Smooth muscle cell (in vitro differentiated cells): ENCODE results near the gene ADAMTS17. TPM values are rescaled to one million over a fixed set of nuclear protein-coding genes. Genes with fewer than 3 reads are reported as not detected.
A peak's percentile ranks its signal among the peaks of the same experiment; 100 is the strongest.

Experiments used
- DNase-seq: peaks from one replicate; lab custom pipeline; 2025; ENCODE audit not compliant: unreplicated experiment; lab: John Stamatoyannopoulos, UW
- H2AFZ ChIP-seq: fragments of 200-600 bp; sonication (generic); 2 replicates; pipeline ENCODE4 v1.6.0; 2016; ENCODE audit warnings: antibody characterized with exemption, low read depth, mild to moderate bottlenecking
- H3F3A ChIP-seq: fragments of 200-600 bp; sonication (generic); 2 replicates; pipeline ENCODE4 v1.6.0; 2017; ENCODE audit warnings: antibody characterized with exemption, low read depth
- H3K27ac ChIP-seq: fragments of 200-600 bp; sonication (generic); 2 replicates; pipeline ENCODE4 v1.5.1; 2016; ENCODE audit warnings: low read depth, mild to moderate bottlenecking
- H3K27me3 ChIP-seq: fragments of 200-600 bp; sonication (generic); 2 replicates; pipeline ENCODE4 v1.6.1; 2016; ENCODE audit warnings: low read depth, mild to moderate bottlenecking
- H3K36me3 ChIP-seq: fragments of 200-600 bp; sonication (generic); 2 replicates; pipeline ENCODE4 v1.5.1; 2016; ENCODE audit warnings: low read depth
- H3K4me1 ChIP-seq: fragments of 200-600 bp; sonication (generic); 2 replicates; pipeline ENCODE4 v1.5.1; 2016; ENCODE audit warnings: low read depth
- H3K4me2 ChIP-seq: fragments of 200-600 bp; sonication (generic); 2 replicates; pipeline ENCODE4 v1.6.0; 2016; ENCODE audit warnings: mild to moderate bottlenecking
- H3K4me3 ChIP-seq: fragments of 200-600 bp; sonication (generic); 2 replicates; pipeline ENCODE4 v1.5.1; 2016; ENCODE audit warnings: mild to moderate bottlenecking
- H3K79me2 ChIP-seq: fragments of 200-600 bp; sonication (generic); 2 replicates; pipeline ENCODE4 v1.6.0; 2016; ENCODE audit warnings: low read depth, mild to moderate bottlenecking
- H3K9ac ChIP-seq: fragments of 200-600 bp; sonication (generic); 2 replicates; pipeline ENCODE4 v1.6.0; 2016; ENCODE audit warnings: low read depth
- H3K9me3 ChIP-seq: fragments of 200-600 bp; sonication (generic); replicated peaks from 2 replicates; pipeline ENCODE4 v1.5.1; 2016; ENCODE audit warnings: low read depth
- H4K20me1 ChIP-seq: fragments of 200-600 bp; sonication (generic); 2 replicates; pipeline ENCODE4 v1.6.0; 2016; ENCODE audit warnings: low read depth
- WGBS: methylation state at CpG from one replicate; pipeline ENCODE4 v1.1.7; 2016; ENCODE audit warnings: low lambda C conversion rate; 5-methylcytosine and 5-hydroxymethylcytosine counted together
- polyA plus RNA-seq: library from polyadenylated mRNA; unstranded; fragments of >200 nt; fragmentation: Nextera tagmentation; extraction: Ambion mirVana; gene quantifications from 2 replicates; pipeline ENCODE4 v1.2.1, GENCODE V29; 2016
- total RNA-seq: library from RNA; depleted of rRNA; stranded (reverse); fragments of >200 nt; gene quantifications from 2 replicates; pipeline ENCODE4 v1.2.3, GENCODE V29; 2014
- TF ChIP-seq, protein P1 (sequence below): fragments of 200-600 bp; sonication (generic); IDR thresholded peaks from 2 replicates; pipeline ENCODE4 v1.5.1; 2017; ENCODE audit warnings: borderline replicate concordance, mild to moderate bottlenecking, antibody characterized with exemption; ENCODE audit not compliant: insufficient read depth, poor library complexity, severe bottlenecking

ADAMTS17 gene
- total and polyA plus RNA-seq, 2 experiments from 2014 or later: 0.63 to 3.1 TPM

GRCh38 chr15:100001405-100001804 is 340.4 kb downstream of the ADAMTS17 start:
- H3F3A ChIP-seq: no peaks in the 10 kb centered on the region
- H3K79me2 ChIP-seq: no peaks in the 10 kb centered on the region
- TF ChIP-seq, protein P1, sequence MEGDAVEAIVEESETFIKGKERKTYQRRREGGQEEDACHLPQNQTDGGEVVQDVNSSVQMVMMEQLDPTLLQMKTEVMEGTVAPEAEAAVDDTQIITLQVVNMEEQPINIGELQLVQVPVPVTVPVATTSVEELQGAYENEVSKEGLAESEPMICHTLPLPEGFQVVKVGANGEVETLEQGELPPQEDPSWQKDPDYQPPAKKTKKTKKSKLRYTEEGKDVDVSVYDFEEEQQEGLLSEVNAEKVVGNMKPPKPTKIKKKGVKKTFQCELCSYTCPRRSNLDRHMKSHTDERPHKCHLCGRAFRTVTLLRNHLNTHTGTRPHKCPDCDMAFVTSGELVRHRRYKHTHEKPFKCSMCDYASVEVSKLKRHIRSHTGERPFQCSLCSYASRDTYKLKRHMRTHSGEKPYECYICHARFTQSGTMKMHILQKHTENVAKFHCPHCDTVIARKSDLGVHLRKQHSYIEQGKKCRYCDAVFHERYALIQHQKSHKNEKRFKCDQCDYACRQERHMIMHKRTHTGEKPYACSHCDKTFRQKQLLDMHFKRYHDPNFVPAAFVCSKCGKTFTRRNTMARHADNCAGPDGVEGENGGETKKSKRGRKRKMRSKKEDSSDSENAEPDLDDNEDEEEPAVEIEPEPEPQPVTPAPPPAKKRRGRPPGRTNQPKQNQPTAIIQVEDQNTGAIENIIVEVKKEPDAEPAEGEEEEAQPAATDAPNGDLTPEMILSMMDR: no peak
- H3K9me3 ChIP-seq: no peaks in the 10 kb centered on the region
- peaks cover 5% of the 10 kb centered on the region for H3K4me1 ChIP-seq
- no peaks in the 10 kb centered on the region for H3K27me3 ChIP-seq
- no peak overlapping the region for H3K27ac ChIP-seq
- H3K4me2 ChIP-seq: no peak overlapping the region
- H3K36me3 ChIP-seq: no peaks in the 10 kb centered on the region
- H3K9ac ChIP-seq: no peak overlapping the region
- H4K20me1 ChIP-seq: no peaks in the 10 kb centered on the region
- no peak overlapping the region for H3K4me3 ChIP-seq
- WGBS: 89% methylated on average over 10 of the region's 10 CpGs
- no peak overlapping the region for H2AFZ ChIP-seq
- DNase-seq: no peak

DNA sequence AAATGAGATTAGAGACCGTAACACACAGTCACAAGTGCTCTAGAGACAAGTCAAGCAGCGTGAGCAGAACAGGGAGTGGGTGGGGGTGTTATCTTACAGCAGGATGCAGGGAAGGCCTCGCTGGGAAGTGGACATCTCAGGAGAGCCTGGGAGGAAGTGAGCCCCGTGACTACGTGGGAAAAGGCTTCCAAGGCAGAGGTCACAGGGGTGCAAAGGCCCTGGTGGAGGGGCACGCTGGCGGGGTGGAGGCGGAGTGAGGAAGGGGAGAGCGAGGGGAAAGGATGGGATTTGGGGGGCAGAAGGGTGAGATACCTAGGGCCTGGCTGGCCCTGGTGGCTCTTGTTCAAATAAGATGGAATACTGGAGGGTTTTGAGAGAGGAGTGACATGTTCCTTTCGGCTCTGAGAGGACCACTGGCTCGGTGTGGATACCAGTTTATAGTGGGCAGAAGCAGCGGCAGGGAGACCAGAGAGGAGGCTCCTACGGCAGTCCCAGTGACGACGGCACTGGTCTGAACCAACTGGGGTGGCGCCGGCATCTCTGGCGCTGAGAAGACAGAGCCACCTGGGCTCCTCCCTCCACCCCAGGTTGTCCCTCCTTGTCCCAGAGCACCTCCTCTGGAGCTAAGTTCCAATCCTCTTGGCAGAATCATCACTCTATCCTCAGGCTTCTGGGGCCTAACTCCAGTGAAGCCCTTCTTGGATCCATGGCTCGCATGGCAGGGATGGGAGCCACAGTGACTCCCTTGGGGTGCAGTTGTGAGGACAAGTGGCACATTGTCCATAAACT is 342.3 kb downstream of the ADAMTS17 start:
- 84% methylated on average over 15 of the region's 19 CpGs for WGBS
- no peak overlapping the region for H3K4me3 ChIP-seq
- peaks cover 4% of the 10 kb centered on the region for H3F3A ChIP-seq
- H4K20me1 ChIP-seq: no peaks in the 10 kb centered on the region
- H3K27ac ChIP-seq: no peak overlapping the region
- H3K9ac ChIP-seq: no peak overlapping the region
- H3K9me3 ChIP-seq: no peaks in the 10 kb centered on the region
- no peaks in the 10 kb centered on the region for H3K27me3 ChIP-seq
- H2AFZ ChIP-seq: no peak overlapping the region
- no peaks in the 10 kb centered on the region for H3K36me3 ChIP-seq
- H3K4me2 ChIP-seq: no peak overlapping the region
- TF ChIP-seq, protein P1: no peak
- peaks cover 14% of the 10 kb centered on the region for H3K4me1 ChIP-seq
- no peaks in the 10 kb centered on the region for H3K79me2 ChIP-seq
- no peak for DNase-seq

DNA sequence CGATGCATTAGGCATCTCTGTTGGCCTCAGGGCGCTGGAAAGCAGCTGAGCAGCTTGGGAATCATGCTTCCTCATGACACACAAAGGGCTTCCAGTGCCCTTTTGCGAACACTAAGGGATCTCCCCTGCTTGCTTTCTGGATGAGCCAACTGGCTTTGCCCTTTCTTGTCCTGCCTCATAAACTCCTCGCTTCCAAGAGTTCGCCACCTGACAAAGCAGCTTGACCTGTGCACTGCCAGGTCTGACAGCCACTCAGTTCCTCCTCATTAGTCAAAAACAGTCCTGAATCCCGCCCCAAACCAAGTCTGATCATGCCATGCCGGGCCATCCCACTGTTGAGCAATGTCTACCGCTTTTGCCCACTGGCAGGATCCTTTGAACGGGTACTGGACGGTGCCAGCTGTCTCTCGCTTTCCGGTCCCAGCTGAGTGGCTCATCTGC is 343.1 kb downstream of the ADAMTS17 start:
- Histone ChIP-seq H3K4me2 (no peak overlapping the region), H3K79me2 (no peaks in the 10 kb centered on the region), H3K9me3 (no peaks in the 10 kb centered on the region), H4K20me1 (no peaks in the 10 kb centered on the region), H3K4me3 (no peak overlapping the region), H3K27me3 (no peaks in the 10 kb centered on the region), H3F3A (peaks cover 4% of the 10 kb centered on the region), H3K27ac (no peak overlapping the region), H2AFZ (no peak overlapping the region), H3K36me3 (no peaks in the 10 kb centered on the region), H3K4me1 (peaks cover 14% of the 10 kb centered on the region), H3K9ac (no peak overlapping the region)
- DNase-seq: no peak
- TF ChIP-seq, protein P1: no peak
- WGBS: 75% methylated on average over 12 of the region's 12 CpGs

- H3K27ac ChIP-seq: peak overlapping the region; percentile 64
- TF ChIP-seq, protein P1: no peak
- WGBS: 69% methylated on average over 22 of the region's 22 CpGs
These were observed 344.6 kb downstream of the ADAMTS17 start for GRCh38 chr15:99997112-99997651.

More at GRCh38 chr15:99997112-99997651, 344.6 kb downstream of the ADAMTS17 start:
- Histone ChIP-seq H4K20me1 (no peaks in the 10 kb centered on the region), H3K36me3 (no peaks in the 10 kb centered on the region), H2AFZ (no peak overlapping the region), H3K27me3 (no peaks in the 10 kb centered on the region), H3K4me2 (peak overlapping the region; percentile 40), H3K9ac (peak overlapping the region; percentile 38), H3K4me1 (peaks cover 14% of the 10 kb centered on the region), H3K4me3 (no peak overlapping the region), H3F3A (peaks cover 4% of the 10 kb centered on the region), H3K79me2 (no peaks in the 10 kb centered on the region), H3K9me3 (no peaks in the 10 kb centered on the region)
- DNase-seq: no peak
